Stimulated activated CD4-positive, alpha-beta T cell treated with anti-CD3 and anti-CD28 coated beads, Interleukin-4, amount 100 ng/mL, for 1 hour (primary cell): ENCODE data around the gene WBP2.
"Not testable (repeated sequence)": the region's sequence is repeated elsewhere in the genome, so short reads cannot be mapped to it uniquely, and the experiment has no call there.

Experiments used
- DNase-seq: peaks from one replicate; pipeline ENCODE4 v3.0.0-alpha.2; 2020

The WBP2 gene

GRCh38 chr17:75888484-75888883, 33.3 kb upstream of the WBP2 start:
- no peak for DNase-seq

- not testable (repeated sequence) for DNase-seq
These were observed 30.7 kb upstream of the WBP2 start for GRCh38 chr17:75885860-75886259.

- DNase-seq: no peak
These were observed 30.3 kb upstream of the WBP2 start for GRCh38 chr17:75885431-75885830.

- no peak for DNase-seq
These were observed 26.7 kb upstream of the WBP2 start for GRCh38 chr17:75881678-75882454.

GRCh38 chr17:75880266-75880665, 25.1 kb upstream of the WBP2 start:
- no peak for DNase-seq

GRCh38 chr17:75878174-75878998, 23.3 kb upstream of the WBP2 start, which contains the start of gene TRIM47:
Gene TRIM47 (minus strand): TSS chr17:75878581. CDS start chr17:75878548, 33 bp downstream.
- DNase-seq: no peak

GRCh38 chr17:75877752-75878173, 22.6 kb upstream of the WBP2 start:
- peak; percentile 76 for DNase-seq

GRCh38 chr17:75876938-75877751, 22.0 kb upstream of the WBP2 start:
- peak; percentile 40 for DNase-seq

- DNase-seq: peak; percentile 64
These were observed 21.2 kb upstream of the WBP2 start for GRCh38 chr17:75876190-75876937.

- DNase-seq: no peak
These were observed 20.7 kb upstream of the WBP2 start for GRCh38 chr17:75875940-75876189.

- DNase-seq: no peak
These were observed 20.2 kb upstream of the WBP2 start for GRCh38 chr17:75875182-75875939.

GRCh38 chr17:75874323-75875181, 19.4 kb upstream of the WBP2 start:
- no peak for DNase-seq

- DNase-seq: no peak
These were observed 18.6 kb upstream of the WBP2 start for GRCh38 chr17:75873587-75874322.

GRCh38 chr17:75872434-75873351, 17.6 kb upstream of the WBP2 start:
- no peak for DNase-seq

GRCh38 chr17:75870228-75870627, 15.1 kb upstream of the WBP2 start:
- DNase-seq: not testable (repeated sequence)

- no peak for DNase-seq
These were observed 14.4 kb upstream of the WBP2 start for GRCh38 chr17:75869282-75870141.

- DNase-seq: not testable (repeated sequence)
These were observed 13.7 kb upstream of the WBP2 start for GRCh38 chr17:75868730-75869281.
